GM18502 (cell line): ENCODE measurements around the gene SOBP.

ENCODE experiments used
- ATAC-seq: cut with Tn5 transposase; IDR thresholded peaks from one replicate; pipeline ENCODE4 v1.9.1; 2021; ENCODE audit warnings: mild to moderate bottlenecking; ENCODE audit not compliant: unreplicated experiment, poor library complexity

The SOBP gene

GRCh38 chr6:107632381-107633136 lies 142.6 kb downstream of the SOBP start:
- ATAC-seq, result no peak

- no peak for ATAC-seq
Measured at GRCh38 chr6:107633680-107634323, 143.9 kb downstream of the SOBP start.

- no peak for ATAC-seq
Measured at GRCh38 chr6:107634324-107635056, 144.6 kb downstream of the SOBP start.

GRCh38 chr6:107635057-107635515 lies 145.2 kb downstream of the SOBP start:
- ATAC-seq, result no peak

GRCh38 chr6:107636486-107636885 lies 146.6 kb downstream of the SOBP start:
- no peak for ATAC-seq

DNA sequence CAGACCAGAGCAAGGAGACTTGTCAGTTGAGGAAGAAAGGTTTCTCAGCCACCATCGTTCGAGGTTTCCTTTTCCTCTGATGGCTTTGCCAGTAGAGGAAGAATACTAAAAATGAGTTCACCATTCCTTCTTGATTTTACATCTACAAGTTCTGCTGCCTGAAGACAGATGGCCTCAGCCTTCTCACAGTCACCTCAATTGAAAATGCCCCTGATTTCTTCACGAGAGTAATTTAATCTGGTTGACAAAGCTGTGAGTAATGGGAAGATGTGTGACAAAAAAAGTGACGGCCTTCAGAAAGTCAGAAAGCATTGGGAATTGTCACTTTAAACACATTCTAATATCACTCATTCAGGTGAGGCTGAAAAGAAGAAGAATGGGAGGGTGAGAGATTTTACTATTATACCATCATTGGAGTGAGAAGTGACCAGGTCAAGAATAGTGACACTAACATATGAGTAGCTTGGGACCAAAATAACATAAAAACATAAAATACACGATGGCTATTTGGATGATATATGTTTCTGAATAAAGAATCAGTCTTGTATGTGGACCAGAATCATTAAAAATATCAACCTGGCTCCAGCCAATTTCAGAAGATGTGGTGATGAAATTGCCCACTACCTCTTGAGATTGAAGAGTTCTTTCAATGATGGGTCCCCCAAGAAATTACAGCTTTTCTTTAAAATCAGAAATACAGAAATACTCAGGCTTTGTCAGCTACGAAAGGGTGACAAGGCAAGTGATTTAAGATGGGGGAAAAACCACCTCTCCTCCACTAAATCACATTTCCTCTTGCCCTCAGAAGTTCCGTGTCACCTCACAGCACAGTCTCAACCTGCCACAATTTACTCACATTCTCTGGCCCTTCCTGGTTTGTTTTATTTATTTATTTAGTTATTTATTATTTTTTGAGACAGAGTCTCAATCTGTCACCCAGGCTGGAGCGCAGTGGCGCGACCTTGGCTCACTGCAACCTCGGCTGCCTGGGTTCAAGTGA lies 147.7 kb downstream of the SOBP start:
- ATAC-seq, result no peak

GRCh38 chr6:107638493-107638892 lies 148.6 kb downstream of the SOBP start:
- ATAC-seq, result no peak

GRCh38 chr6:107639511-107639910 lies 149.6 kb downstream of the SOBP start:
- no peak for ATAC-seq

- ATAC-seq, result no peak
Measured at GRCh38 chr6:107641071-107641470, 151.2 kb downstream of the SOBP start.

- no peak for ATAC-seq
Measured at GRCh38 chr6:107641500-107641941, 151.6 kb downstream of the SOBP start.

GRCh38 chr6:107642095-107642860 lies 152.4 kb downstream of the SOBP start:
- ATAC-seq, result no peak

DNA sequence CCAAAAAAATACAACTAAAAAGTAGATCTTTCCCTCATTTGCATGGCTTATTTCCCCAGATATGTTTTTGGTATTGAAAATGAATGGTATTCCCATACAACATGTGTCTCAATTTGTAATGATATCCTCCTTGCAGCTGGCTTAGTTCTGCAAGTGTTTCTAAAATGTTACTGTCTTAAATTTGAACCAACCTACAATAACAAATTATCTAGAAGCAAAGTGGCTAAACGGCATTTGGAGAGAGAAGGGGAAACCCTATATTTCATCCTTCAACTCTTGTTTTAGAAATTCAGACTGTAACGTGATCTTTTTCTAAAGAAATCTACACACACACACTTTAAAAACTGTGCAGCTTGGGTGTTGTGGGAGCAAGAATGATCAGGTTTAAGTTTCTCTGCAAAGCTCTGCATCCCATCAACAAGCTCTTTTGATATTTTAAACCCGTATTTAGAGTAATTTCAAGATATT lies 153.0 kb downstream of the SOBP start:
- ATAC-seq, result no peak

DNA sequence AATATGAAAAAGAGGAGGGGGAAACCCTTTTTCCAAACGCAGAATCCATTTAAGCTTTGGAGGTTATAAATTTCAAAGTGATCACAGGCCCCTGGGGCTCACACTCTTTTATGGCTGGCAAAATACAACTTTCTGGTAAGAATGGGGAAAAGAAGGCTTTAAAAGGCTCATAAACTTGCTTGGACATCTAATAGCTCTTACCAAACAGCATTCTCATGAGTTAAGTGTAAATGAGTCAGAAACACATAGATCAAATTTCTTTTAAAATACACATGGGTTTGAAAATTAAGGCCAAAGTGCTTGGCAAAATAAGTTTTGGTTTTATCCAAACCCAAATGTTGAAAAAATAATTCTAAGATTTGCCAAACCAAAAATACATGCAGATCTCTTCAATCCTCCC lies 154.6 kb downstream of the SOBP start:
- no peak for ATAC-seq

GRCh38 chr6:107645740-107646139 lies 155.8 kb downstream of the SOBP start:
- ATAC-seq, result no peak

GRCh38 chr6:107646176-107646575 lies 156.3 kb downstream of the SOBP start:
- no peak for ATAC-seq

GRCh38 chr6:107646776-107647438 lies 157.0 kb downstream of the SOBP start:
- no peak for ATAC-seq

DNA sequence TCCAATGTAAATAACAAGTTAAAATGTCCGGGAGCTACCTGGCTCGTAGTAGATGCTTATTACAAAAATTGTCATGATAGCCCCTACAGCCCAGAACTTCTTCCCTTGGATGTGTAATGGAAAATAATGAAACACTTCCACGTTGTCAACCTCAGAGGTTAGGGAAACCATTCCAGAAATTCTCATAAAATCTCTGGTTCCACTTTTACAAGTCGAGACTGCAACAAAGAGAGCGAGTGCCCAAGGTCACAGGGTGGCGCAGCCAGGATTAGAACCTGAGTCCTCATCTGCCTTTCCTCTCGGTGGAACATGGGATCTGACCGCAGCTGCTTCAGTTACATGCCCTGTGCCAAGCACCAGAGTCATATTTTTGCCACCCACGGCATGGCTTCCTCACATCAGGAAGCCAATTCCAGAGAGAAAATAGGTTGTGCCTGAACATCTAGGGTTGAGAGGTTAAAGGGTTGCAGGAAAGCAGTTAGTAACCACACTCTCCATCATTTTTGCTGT lies 157.6 kb downstream of the SOBP start:
- no peak for ATAC-seq

DNA sequence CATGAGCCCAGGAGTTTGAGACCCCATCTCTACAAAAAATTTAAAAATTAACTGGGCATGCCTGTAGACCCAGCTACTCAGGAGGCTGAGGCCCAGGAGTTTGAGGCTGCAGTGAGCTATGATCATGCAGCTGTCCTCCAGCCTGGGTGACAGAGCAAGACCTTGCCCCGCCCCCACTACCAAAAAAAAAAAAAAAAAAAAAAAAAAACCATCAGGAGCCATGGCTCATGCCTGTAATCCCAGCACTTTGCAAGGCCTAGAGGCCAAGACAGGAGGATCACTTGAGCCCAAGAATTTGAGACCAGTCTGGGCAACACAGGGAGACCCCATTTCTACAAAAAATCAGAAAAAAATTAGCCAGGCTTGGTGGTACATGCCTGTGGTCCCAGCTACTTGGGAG lies 159.1 kb downstream of the SOBP start:
- ATAC-seq, result no peak
